GM10248 (cell line): ENCODE results near the gene RRP7A.

ENCODE experiments used
- CTCF ChIA-PET: fragments of 300-600 bp; sonication (Branson Sonifier 250); formaldehyde crosslinking; extraction: SDS; loops from one replicate; lab custom pipeline; 2021; ENCODE audit warnings: antibody characterized with exemption; lab: Yijun Ruan, JAX
- POLR2A ChIA-PET: fragments of 350-650 bp; sonication (Branson Sonifier 250); formaldehyde crosslinking; extraction: SDS; loops from one replicate; lab custom pipeline; 2020; ENCODE audit warnings: antibody characterized with exemption; lab: Yijun Ruan, JAX
- DNase-seq: peaks from one replicate; pipeline ENCODE4 v3.0.0; 2012; ENCODE audit errors: extremely low spot score
- CTCF ChIP-seq: IDR thresholded peaks from 2 replicates; pipeline ENCODE4 v1.5.1; 2012; ENCODE audit warnings: mild to moderate bottlenecking, low read depth; ENCODE audit errors: extremely low read depth, missing control alignments, control extremely low read depth

Gene RRP7A

GRCh38 chr22:42471441-42471840 is 48.2 kb downstream of the RRP7A start:
- ChIA-PET POLR2A (no interaction called here), CTCF (interaction anchor here (4.3 kb wide), 1 partner anchor 25 kb away, joined by 33 read pairs; no protein-coding TSS in a partner anchor)
- no peak for DNase-seq
- TF ChIP-seq CTCF, result no peak

GRCh38 chr22:42470366-42471082 is 49.1 kb downstream of the RRP7A start:
- ChIA-PET CTCF (interaction anchor here (1.6 kb wide), 1 partner anchor 26 kb away, joined by 5 read pairs; no protein-coding TSS in a partner anchor), POLR2A (interaction anchor here (0.6 kb wide), 1 partner anchor 185 kb away, joined by 3 read pairs; no protein-coding TSS in a partner anchor)
- no peak for TF ChIP-seq CTCF
- no peak for DNase-seq

DNA sequence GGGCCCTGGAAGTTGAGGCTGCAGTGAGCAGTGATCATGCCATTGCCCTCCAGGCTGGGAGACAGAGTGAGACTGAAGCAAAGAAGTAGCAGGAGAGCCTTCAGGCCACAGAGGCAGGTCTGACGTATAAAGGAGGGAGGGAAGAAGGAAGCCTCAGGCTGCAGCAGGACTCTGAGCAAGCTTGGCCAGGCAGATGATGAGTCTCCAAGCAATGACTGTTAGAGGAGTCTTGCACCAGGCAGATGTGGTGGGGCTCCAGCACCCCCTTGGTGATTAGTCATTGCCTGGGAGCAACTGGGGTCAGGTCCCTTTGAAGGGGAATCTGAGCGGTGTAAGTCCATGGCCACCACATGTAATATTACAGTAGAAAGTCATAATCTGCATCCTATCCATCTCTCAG is 50.8 kb downstream of the RRP7A start:
- ChIA-PET POLR2A (no interaction called here), CTCF (no interaction called here)
- no peak for TF ChIP-seq CTCF
- DNase-seq, result no peak

DNA sequence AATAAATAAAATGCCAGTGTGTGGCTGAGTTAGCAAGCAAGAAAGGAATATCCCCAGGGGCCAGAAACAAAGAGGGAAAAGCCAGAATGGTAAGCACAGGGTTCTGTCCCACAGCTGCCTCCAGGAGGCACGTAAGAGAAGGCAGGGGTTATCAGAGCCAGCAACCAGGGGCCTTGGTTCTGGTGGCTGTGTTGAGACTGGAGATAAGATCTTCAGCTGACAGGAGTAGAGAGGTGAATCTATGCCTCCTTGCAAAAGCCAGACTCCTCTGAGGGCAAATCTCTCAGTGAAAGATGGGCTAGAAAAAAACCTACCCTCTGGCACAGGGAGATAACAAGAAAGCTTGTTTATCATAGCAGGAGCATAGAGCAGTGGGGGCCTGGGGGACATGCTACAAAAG is 57.6 kb downstream of the RRP7A start:
- POLR2A ChIA-PET, result no interaction called here
- no peak for DNase-seq
- CTCF ChIA-PET, result interaction anchor here (1.6 to 2.7 kb wide), 4 partner anchors 12 to 54 kb away, joined by 3 to 15 read pairs (median 9); no protein-coding TSS in a partner anchor
- TF ChIP-seq CTCF, result no peak

DNA sequence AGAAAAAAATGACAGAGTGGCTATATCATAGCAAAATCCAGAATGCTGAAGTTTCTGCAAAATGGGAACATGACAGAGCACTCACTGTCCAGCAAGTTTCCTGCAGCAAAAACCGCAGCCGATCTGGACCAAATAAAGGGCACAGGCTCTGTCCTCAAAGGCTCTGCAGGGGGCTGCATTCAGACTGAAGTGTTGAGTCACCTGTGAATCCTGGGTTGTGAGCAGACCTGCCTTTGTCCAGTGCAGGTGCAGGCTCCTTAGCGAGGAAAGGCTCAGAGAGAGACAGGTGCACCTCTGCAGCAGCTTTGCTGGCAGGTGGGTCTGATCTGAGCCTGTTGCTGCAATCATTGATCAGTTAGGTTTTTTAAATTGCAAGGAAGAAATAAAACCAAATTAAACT is 58.1 kb downstream of the RRP7A start:
- POLR2A ChIA-PET, result no interaction called here

More for the DNA sequence above, 58.1 kb downstream of the RRP7A start:
- no peak for DNase-seq
- CTCF ChIA-PET, result interaction anchor here (2.0 to 2.7 kb wide), 3 partner anchors 13 to 23 kb away, joined by 5 to 15 read pairs (median 13); no protein-coding TSS in a partner anchor
- no peak for TF ChIP-seq CTCF
